Keratinocyte (primary cell): ENCODE results near the gene PRLH. TPM values are rescaled to one million over a fixed set of nuclear protein-coding genes. Genes with fewer than 3 reads are reported as not detected.

Source experiments
- DNase-seq: peaks from one replicate; pipeline ENCODE4 v3.0.0-alpha.2; 2011; ENCODE audit warnings: low read depth, missing footprints, low spot score
- FAIRE-seq: peaks from 2 replicates; lab custom pipeline; 2011; peaks lifted over from hg19 to GRCh38; lab: Jason Lieb, UNC
- H2AFZ ChIP-seq: 2 replicates; pipeline ENCODE4 v1.6.0; 2012; ENCODE audit warnings: low read length, control low read depth, inconsistent platforms; ENCODE audit not compliant: control insufficient read depth
- H3K27ac ChIP-seq: 2 replicates; pipeline ENCODE4 v1.5.1; 2011; ENCODE audit warnings: low read length; ENCODE audit not compliant: control insufficient read depth, insufficient read depth
- H3K27me3 ChIP-seq: 3 replicates; pipeline ENCODE4 v1.6.0; 2011; ENCODE audit warnings: low read length; ENCODE audit not compliant: control insufficient read depth, insufficient read depth; ENCODE audit errors: extremely low read depth
- H3K36me3 ChIP-seq, 2 experiments: 2 replicates in 1 of 2; 3 replicates in 1 of 2; pipeline ENCODE4 v1.5.1; 2011; ENCODE audit warnings: low read length in 2 of 2, mild to moderate bottlenecking in 1 of 2; ENCODE audit not compliant: control insufficient read depth in 2 of 2, insufficient read depth in 2 of 2; ENCODE audit errors: extremely low read depth in 1 of 2
- H3K4me1 ChIP-seq: 3 replicates; pipeline ENCODE4 v1.5.1; 2011; ENCODE audit warnings: low read length; ENCODE audit not compliant: control insufficient read depth, insufficient read depth; ENCODE audit errors: extremely low read depth
- H3K4me2 ChIP-seq: 3 replicates; pipeline ENCODE4 v1.6.0; 2011; ENCODE audit warnings: low read depth, low read length; ENCODE audit not compliant: control insufficient read depth, insufficient read depth; ENCODE audit errors: extremely low read depth
- H3K4me3 ChIP-seq, 3 experiments: fragments of 200-600 bp in 1 of 3; sonication (generic) in 1 of 3; 2 replicates in 2 of 3; 3 replicates in 1 of 3; pipeline ENCODE4 v1.5.1; 2011 to 2016; ENCODE audit warnings: low read length in 3 of 3, mild to moderate bottlenecking in 3 of 3, control low read depth in 2 of 3, inconsistent platforms in 1 of 3, low read depth in 1 of 3, mixed read lengths in 1 of 3, mixed run types in 1 of 3, moderate library complexity in 1 of 3; ENCODE audit not compliant: control insufficient read depth in 2 of 3, insufficient read depth in 2 of 3; ENCODE audit errors: extremely low read depth in 1 of 3
- H3K79me2 ChIP-seq: 2 replicates; pipeline ENCODE4 v1.6.0; 2012; ENCODE audit warnings: low read length; ENCODE audit not compliant: control insufficient read depth, insufficient read depth
- H3K9ac ChIP-seq: 3 replicates; pipeline ENCODE4 v1.6.0; 2011; ENCODE audit warnings: low read length; ENCODE audit not compliant: control insufficient read depth, insufficient read depth; ENCODE audit errors: extremely low read depth
- H3K9me1 ChIP-seq: 3 replicates; pipeline ENCODE4 v1.6.0; 2011; ENCODE audit warnings: low read length; ENCODE audit not compliant: control insufficient read depth, insufficient read depth; ENCODE audit errors: extremely low read depth
- H3K9me3 ChIP-seq: 2 replicates; pipeline ENCODE4 v1.5.1; 2012; ENCODE audit warnings: low read depth, low read length; ENCODE audit not compliant: control insufficient read depth
- H4K20me1 ChIP-seq: 3 replicates; pipeline ENCODE4 v1.6.0; 2011; ENCODE audit warnings: low read length; ENCODE audit not compliant: control insufficient read depth, insufficient read depth; ENCODE audit errors: extremely low read depth
- CTCF ChIP-seq, 3 experiments: IDR thresholded peaks in 1 of 3; conservative IDR thresholded peaks in 1 of 3; optimal IDR thresholded peaks in 1 of 3; 2 replicates in 2 of 3; 3 replicates in 1 of 3; pipeline versions ENCODE3 to v1.5.1; 2011; ENCODE audit warnings: low read length in 3 of 3, mild to moderate bottlenecking in 3 of 3, moderate library complexity in 2 of 3, control low read depth in 1 of 3, inconsistent platforms in 1 of 3; ENCODE audit not compliant: insufficient read depth in 2 of 3; ENCODE audit errors: extremely low read depth in 1 of 3
- EZH2 ChIP-seq: IDR thresholded peaks from one replicate; pipeline ENCODE4 v1.6.1; 2012; ENCODE audit warnings: inconsistent platforms, mild to moderate bottlenecking, low read length, moderate library complexity
- dilution Hi-C: fragments of 300-500 bp; cut with MboI; formaldehyde crosslinking; loops from one replicate; pipeline ENCODE4 v1.7.0; 2020; ENCODE audit warnings: low sequenced_read_pairs; ENCODE audit not compliant: extremely low pct_ligation_motif_present
- polyA plus RNA-seq, 5 experiments: library from polyadenylated mRNA; depleted of rRNA in 3 of 5; stranded (reverse) in 3 of 5; stranded (forward) in 1 of 5; unstranded in 1 of 5; fragments of >200 nt; gene quantifications; 1 replicate in 1 of 5; 2 replicates in 3 of 5; 3 replicates in 1 of 5; pipeline versions ENCODE4 v1.2.1 to v1.2.3, GENCODE V29; 2011 to 2012; ENCODE audit warnings: missing spikeins in 2 of 5, low read depth in 1 of 5, low replicate concordance in 1 of 5

PRLH gene
- polyA plus RNA-seq, 1 donor (not counting 4 experiments of a cell fraction or from before 2014, with no cell fraction given), result not detected

GRCh38 chr2:237592425-237592980 lies 26.1 kb downstream of the PRLH start:
- H3K27ac ChIP-seq, result no peak overlapping the region
- H3K9me1 ChIP-seq, result no peaks in the 10 kb centered on the region
- H4K20me1 ChIP-seq, result no peaks in the 10 kb centered on the region
- no peaks in the 10 kb centered on the region for H3K36me3 ChIP-seq
- TF ChIP-seq EZH2, result no peak
- TF ChIP-seq CTCF (optimal IDR thresholded peaks at IDR 0.05 in 1 of 3, IDR thresholded peaks at IDR 0.05 in 1 of 3, conservative IDR thresholded peaks at IDR 0.05 in 1 of 3; ENCODE audit: extremely low read depth in 1 of 3, insufficient read depth in 2 of 3, low read length in 3 of 3), result no peak
- FAIRE-seq, result no peak
- peaks cover 19% of the 10 kb centered on the region for H3K4me1 ChIP-seq
- H3K9ac ChIP-seq, result no peak overlapping the region
- H3K9me3 ChIP-seq, result no peaks in the 10 kb centered on the region
- no peak for DNase-seq
- no peaks in the 10 kb centered on the region for H3K79me2 ChIP-seq
- H2AFZ ChIP-seq, result no peak overlapping the region
- dilution Hi-C loops, result no loop called here
- no peak overlapping the region for H3K4me2 ChIP-seq
- H3K4me3 ChIP-seq, result no peak overlapping the region
- no peaks in the 10 kb centered on the region for H3K27me3 ChIP-seq

GRCh38 chr2:237593036-237593435 lies 26.7 kb downstream of the PRLH start:
- Histone ChIP-seq H3K79me2 (no peaks in the 10 kb centered on the region), H4K20me1 (no peaks in the 10 kb centered on the region), H3K27me3 (no peaks in the 10 kb centered on the region), H3K9me3 (no peaks in the 10 kb centered on the region), H3K27ac (no peak overlapping the region), H3K36me3 (no peaks in the 10 kb centered on the region), H3K4me1 (peaks cover 19% of the 10 kb centered on the region), H3K9ac (no peak overlapping the region), H3K4me2 (no peak overlapping the region), H2AFZ (no peak overlapping the region), H3K4me3 (no peak overlapping the region), H3K9me1 (no peaks in the 10 kb centered on the region)
- TF ChIP-seq CTCF (optimal IDR thresholded peaks at IDR 0.05 in 1 of 3, IDR thresholded peaks at IDR 0.05 in 1 of 3, conservative IDR thresholded peaks at IDR 0.05 in 1 of 3; ENCODE audit: extremely low read depth in 1 of 3, insufficient read depth in 2 of 3, low read length in 3 of 3) (no peak), EZH2 (no peak)
- FAIRE-seq (no peak), DNase-seq (no peak)
- dilution Hi-C loops, result no loop called here
